Measurements from ENCODE around the gene MEIS3. TPM values are rescaled to one million over a fixed set of nuclear protein-coding genes. Genes with fewer than 3 reads are reported as not detected.

MEIS3 gene
- total RNA-seq, 1 experiment from 2014 or later: 1.9 TPM

DNA sequence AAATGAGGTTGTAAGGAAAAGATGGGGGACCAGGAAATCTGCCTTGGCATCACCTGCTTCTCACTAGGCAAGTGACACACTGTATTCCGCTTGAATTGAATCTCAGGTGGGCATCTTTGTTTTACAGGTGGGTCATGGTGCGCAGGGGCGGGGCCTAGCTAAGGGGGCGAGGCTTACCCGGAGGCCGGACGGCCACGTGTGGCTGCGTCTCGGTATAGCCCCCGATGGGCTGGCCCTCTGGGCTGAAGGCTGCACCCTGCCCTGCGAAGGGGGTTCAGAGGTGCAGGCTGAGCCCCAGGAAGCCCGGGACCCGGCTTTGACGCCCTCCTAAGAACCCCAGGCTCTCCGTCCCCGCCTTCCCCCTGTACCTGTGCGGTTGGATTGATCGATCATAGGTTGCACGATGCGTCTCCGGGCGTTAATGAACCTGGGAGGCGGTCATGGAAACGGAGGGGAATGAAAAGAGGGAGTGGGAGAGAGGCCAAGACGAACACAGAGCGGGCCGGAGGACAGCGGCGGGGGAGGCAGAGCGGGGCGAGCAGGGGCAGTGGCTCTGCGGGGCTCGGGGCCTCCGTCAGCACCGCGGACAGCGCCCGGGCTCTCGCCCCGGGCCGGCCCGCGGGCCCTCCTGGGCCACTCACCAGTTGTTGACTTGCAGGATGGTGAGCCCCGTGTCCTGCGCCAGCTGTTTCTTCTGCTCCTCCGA, 12.5 kb downstream of the MEIS3 start:
- intact Hi-C loops (cut with micrococcal nuclease; ENCODE audit: unreplicated experiment): no loop called here
- Histone ChIP-seq H2AFZ (no peak overlapping the region), H3K4me1 (replicated peaks; ENCODE audit: insufficient read depth) (no peaks in the 10 kb centered on the region), H4K20me1 (ENCODE audit: insufficient read depth) (no peaks in the 10 kb centered on the region), H3K36me3 (ENCODE audit: low read depth) (no peaks in the 10 kb centered on the region), H3K79me2 (ENCODE audit: low read depth) (no peaks in the 10 kb centered on the region), H3K9me3 (ENCODE audit: insufficient read depth, low read depth) (no peaks in the 10 kb centered on the region), H3K4me3 (no peak overlapping the region), H3K27ac (no peak overlapping the region), H3K27me3 (ENCODE audit: insufficient read depth, low read depth) (peaks cover 75% of the 10 kb centered on the region), H3F3A (ENCODE audit: insufficient read depth, low read depth) (no peaks in the 10 kb centered on the region), H3K9me2 (ENCODE audit: insufficient read depth) (no peaks in the 10 kb centered on the region), H3K4me2 (no peak overlapping the region)
- no peak for DNase-seq
- no TSS peak for BruUV-seq (replicated peaks)
- POLR2A ChIA-PET (ENCODE audit: unreplicated experiment): no interaction called here
- TF ChIP-seq, protein P1, sequence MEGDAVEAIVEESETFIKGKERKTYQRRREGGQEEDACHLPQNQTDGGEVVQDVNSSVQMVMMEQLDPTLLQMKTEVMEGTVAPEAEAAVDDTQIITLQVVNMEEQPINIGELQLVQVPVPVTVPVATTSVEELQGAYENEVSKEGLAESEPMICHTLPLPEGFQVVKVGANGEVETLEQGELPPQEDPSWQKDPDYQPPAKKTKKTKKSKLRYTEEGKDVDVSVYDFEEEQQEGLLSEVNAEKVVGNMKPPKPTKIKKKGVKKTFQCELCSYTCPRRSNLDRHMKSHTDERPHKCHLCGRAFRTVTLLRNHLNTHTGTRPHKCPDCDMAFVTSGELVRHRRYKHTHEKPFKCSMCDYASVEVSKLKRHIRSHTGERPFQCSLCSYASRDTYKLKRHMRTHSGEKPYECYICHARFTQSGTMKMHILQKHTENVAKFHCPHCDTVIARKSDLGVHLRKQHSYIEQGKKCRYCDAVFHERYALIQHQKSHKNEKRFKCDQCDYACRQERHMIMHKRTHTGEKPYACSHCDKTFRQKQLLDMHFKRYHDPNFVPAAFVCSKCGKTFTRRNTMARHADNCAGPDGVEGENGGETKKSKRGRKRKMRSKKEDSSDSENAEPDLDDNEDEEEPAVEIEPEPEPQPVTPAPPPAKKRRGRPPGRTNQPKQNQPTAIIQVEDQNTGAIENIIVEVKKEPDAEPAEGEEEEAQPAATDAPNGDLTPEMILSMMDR (conservative IDR thresholded peaks at IDR 0.05): no peak
- no peak for TF ChIP-seq EZH2 (IDR thresholded peaks at IDR 0.05; ENCODE audit: low read depth)
- CTCF ChIA-PET: no interaction called here

DNA sequence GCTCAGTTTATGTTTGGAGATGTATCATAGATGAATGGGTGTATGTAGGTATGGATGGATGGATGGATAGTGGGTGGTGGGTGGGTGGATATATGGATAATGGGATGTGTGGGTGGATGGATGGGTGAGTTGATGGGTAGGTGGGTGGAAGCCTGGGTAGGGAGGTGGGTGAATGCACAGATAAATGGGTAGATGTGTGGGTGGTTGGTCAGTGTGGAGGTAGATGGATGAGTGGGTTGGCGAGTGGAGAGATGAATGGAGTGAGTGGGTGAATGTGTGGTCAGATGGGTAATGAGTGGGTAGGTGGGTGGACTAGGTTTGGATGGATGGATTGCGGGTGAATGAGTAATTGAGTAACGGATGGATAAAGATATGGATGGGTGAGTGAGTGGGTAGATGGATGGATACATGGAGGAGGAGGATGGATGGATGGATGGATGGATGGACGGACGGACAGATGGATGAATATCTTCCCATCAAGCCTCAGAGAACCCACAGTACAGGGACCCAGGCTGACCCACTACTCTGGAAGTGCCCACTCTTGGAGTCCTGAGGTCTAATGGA, 13.4 kb downstream of the MEIS3 start:
- no peak overlapping the region for H3K4me2 ChIP-seq
- H3K9me3 ChIP-seq (ENCODE audit: insufficient read depth, low read depth): no peaks in the 10 kb centered on the region
- H3K79me2 ChIP-seq (ENCODE audit: low read depth): no peaks in the 10 kb centered on the region
- no TSS peak for BruUV-seq (replicated peaks)
- intact Hi-C loops (cut with micrococcal nuclease; ENCODE audit: unreplicated experiment): no loop called here
- H2AFZ ChIP-seq: no peak overlapping the region
- H4K20me1 ChIP-seq (ENCODE audit: insufficient read depth): no peaks in the 10 kb centered on the region
- no peak overlapping the region for H3K27ac ChIP-seq
- ChIA-PET POLR2A (ENCODE audit: unreplicated experiment) (no interaction called here), CTCF (no interaction called here)
- no peaks in the 10 kb centered on the region for H3K9me2 ChIP-seq (ENCODE audit: insufficient read depth)
- no peaks in the 10 kb centered on the region for H3K4me1 ChIP-seq (replicated peaks; ENCODE audit: insufficient read depth)
- no peak for TF ChIP-seq EZH2 (IDR thresholded peaks at IDR 0.05; ENCODE audit: low read depth)
- TF ChIP-seq, protein P1 (conservative IDR thresholded peaks at IDR 0.05): no peak
- DNase-seq: no peak
- peaks cover 73% of the 10 kb centered on the region for H3K27me3 ChIP-seq (ENCODE audit: insufficient read depth, low read depth)
- H3K4me3 ChIP-seq: no peak overlapping the region
- no peaks in the 10 kb centered on the region for H3K36me3 ChIP-seq (ENCODE audit: low read depth)
- H3F3A ChIP-seq (ENCODE audit: insufficient read depth, low read depth): no peaks in the 10 kb centered on the region

DNA sequence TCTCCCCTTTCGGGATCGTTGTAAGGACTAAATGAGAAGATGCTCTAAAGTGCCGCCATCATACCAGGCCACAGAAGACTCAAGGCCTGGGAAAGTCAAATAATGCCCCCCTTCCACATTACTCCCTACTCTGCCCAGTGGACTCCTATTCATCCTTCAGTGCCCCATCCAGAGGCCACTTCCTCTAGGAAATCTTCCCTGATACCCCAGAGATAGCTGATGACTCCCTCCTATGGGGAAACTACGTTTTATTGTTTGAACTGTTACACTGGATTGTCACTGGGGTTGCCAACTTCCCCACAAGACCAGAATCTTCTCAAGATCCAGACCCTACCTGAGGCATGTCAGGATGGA, 14.2 kb downstream of the MEIS3 start:
- Histone ChIP-seq H3K4me3 (no peak overlapping the region), H3K27ac (no peak overlapping the region), H3K4me1 (replicated peaks; ENCODE audit: insufficient read depth) (no peaks in the 10 kb centered on the region), H3K36me3 (ENCODE audit: low read depth) (no peaks in the 10 kb centered on the region), H4K20me1 (ENCODE audit: insufficient read depth) (no peaks in the 10 kb centered on the region), H3K9me3 (ENCODE audit: insufficient read depth, low read depth) (no peaks in the 10 kb centered on the region), H3K27me3 (ENCODE audit: insufficient read depth, low read depth) (peaks cover 68% of the 10 kb centered on the region), H3K79me2 (ENCODE audit: low read depth) (no peaks in the 10 kb centered on the region), H2AFZ (no peak overlapping the region), H3F3A (ENCODE audit: insufficient read depth, low read depth) (no peaks in the 10 kb centered on the region), H3K4me2 (no peak overlapping the region), H3K9me2 (ENCODE audit: insufficient read depth) (no peaks in the 10 kb centered on the region)
- ChIA-PET CTCF (no interaction called here), POLR2A (ENCODE audit: unreplicated experiment) (no interaction called here)
- no peak for TF ChIP-seq EZH2 (IDR thresholded peaks at IDR 0.05; ENCODE audit: low read depth)
- TF ChIP-seq, protein P1 (conservative IDR thresholded peaks at IDR 0.05): no peak
- no peak for DNase-seq
- no TSS peak for BruUV-seq (replicated peaks)
- intact Hi-C loops (cut with micrococcal nuclease; ENCODE audit: unreplicated experiment): no loop called here

Measured in PC-9 (cell line).